ENCODE data around the gene PLPPR1. TPM values are rescaled to one million over a fixed set of nuclear protein-coding genes. Genes with fewer than 3 reads are reported as not detected.

The PLPPR1 gene
- total and polyA plus RNA-seq, 9 donors, result 0.07 to 1.1 (median 0.14) TPM; not detected in 5

DNA sequence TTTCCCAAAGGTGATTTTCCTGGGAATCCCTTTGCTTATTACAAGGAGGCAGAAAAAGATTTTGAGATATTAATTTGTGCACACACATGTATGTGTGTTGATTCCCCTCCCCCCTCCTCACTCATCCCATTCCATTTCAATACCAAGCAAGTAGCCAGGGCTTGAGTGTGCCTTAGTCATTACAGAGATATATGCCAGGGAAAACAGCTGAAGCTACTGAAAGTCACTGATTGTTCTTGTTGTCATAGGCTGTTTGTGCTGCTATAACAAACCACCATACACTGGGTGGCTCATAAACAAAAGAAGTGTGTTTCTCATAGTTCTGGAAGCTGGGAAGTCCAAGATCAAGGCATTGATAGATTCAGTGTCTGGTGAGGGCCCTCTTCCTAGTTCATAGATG, 197.6 kb downstream of the PLPPR1 start:
- no peaks in the 10 kb centered on the region for H3K4me1 ChIP-seq (ENCODE audit: insufficient read depth)
- DNase-seq, result no peak
- no peak overlapping the region for H3K4me3 ChIP-seq
- TF ChIP-seq, protein P1, sequence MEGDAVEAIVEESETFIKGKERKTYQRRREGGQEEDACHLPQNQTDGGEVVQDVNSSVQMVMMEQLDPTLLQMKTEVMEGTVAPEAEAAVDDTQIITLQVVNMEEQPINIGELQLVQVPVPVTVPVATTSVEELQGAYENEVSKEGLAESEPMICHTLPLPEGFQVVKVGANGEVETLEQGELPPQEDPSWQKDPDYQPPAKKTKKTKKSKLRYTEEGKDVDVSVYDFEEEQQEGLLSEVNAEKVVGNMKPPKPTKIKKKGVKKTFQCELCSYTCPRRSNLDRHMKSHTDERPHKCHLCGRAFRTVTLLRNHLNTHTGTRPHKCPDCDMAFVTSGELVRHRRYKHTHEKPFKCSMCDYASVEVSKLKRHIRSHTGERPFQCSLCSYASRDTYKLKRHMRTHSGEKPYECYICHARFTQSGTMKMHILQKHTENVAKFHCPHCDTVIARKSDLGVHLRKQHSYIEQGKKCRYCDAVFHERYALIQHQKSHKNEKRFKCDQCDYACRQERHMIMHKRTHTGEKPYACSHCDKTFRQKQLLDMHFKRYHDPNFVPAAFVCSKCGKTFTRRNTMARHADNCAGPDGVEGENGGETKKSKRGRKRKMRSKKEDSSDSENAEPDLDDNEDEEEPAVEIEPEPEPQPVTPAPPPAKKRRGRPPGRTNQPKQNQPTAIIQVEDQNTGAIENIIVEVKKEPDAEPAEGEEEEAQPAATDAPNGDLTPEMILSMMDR (IDR thresholded peaks at IDR 0.05), result no peak
- TF ChIP-seq POLR2A (IDR thresholded peaks at IDR 0.05), result no peak
- no peak for TF ChIP-seq EP300 (IDR thresholded peaks at IDR 0.05)
- H3K27ac ChIP-seq, result no peak overlapping the region
- intact Hi-C loops (cut with DNase I), result no loop called here
- H3K27me3 ChIP-seq, result no peaks in the 10 kb centered on the region
- H3K9me3 ChIP-seq, result no peaks in the 10 kb centered on the region
- no peaks in the 10 kb centered on the region for H3K36me3 ChIP-seq

- intact Hi-C loops (cut with DNase I), result no loop called here
- H3K27me3 ChIP-seq, result no peaks in the 10 kb centered on the region
- no peak overlapping the region for H3K4me3 ChIP-seq
- TF ChIP-seq POLR2A (IDR thresholded peaks at IDR 0.05) (no peak), EP300 (IDR thresholded peaks at IDR 0.05) (no peak)
- TF ChIP-seq, protein P1 (IDR thresholded peaks at IDR 0.05), result no peak
- H3K36me3 ChIP-seq, result no peaks in the 10 kb centered on the region
- 69 to 93% (median 71%) methylated on average over 3 of the region's 3 CpGs for WGBS, 3 donors
- H3K27ac ChIP-seq, result no peak overlapping the region
- H3K4me1 ChIP-seq (ENCODE audit: insufficient read depth), result no peaks in the 10 kb centered on the region
- no peak for DNase-seq
- H3K9me3 ChIP-seq, result no peaks in the 10 kb centered on the region
Observed at GRCh38 chr9:101226803-101227202, 198.3 kb downstream of the PLPPR1 start.

DNA sequence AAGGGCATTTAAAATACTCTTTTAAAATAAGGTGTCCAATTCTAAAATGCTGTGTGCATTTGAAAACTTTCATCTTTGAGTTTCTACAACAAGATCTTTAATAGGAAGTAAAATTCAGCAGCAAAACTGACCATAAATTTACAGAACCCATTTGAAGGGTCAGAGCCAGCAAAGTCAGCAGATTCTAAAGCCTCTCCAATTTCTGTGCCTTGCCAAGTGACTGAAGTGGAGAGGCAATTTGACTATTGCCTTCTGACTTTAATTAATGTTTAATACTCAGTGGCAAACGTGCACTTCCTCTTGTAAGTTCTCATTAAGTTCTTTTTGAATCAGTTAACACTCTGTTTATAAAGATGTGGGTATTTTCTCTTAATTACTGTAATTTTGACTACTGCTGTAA, 201.1 kb downstream of the PLPPR1 start:
- no peak for DNase-seq
- 8 to 21% (median 11%) methylated on average over 1 of the region's 1 CpG for WGBS, 3 donors
- intact Hi-C loops (cut with DNase I), result no loop called here
- Histone ChIP-seq H3K4me3 (no peak overlapping the region), H3K36me3 (no peaks in the 10 kb centered on the region), H3K27me3 (no peaks in the 10 kb centered on the region), H3K4me1 (ENCODE audit: insufficient read depth) (no peaks in the 10 kb centered on the region), H3K9me3 (no peaks in the 10 kb centered on the region), H3K27ac (no peak overlapping the region)
- TF ChIP-seq, protein P1 (IDR thresholded peaks at IDR 0.05), result no peak
- no peak for TF ChIP-seq EP300 (IDR thresholded peaks at IDR 0.05)
- TF ChIP-seq POLR2A (IDR thresholded peaks at IDR 0.05), result no peak

DNA sequence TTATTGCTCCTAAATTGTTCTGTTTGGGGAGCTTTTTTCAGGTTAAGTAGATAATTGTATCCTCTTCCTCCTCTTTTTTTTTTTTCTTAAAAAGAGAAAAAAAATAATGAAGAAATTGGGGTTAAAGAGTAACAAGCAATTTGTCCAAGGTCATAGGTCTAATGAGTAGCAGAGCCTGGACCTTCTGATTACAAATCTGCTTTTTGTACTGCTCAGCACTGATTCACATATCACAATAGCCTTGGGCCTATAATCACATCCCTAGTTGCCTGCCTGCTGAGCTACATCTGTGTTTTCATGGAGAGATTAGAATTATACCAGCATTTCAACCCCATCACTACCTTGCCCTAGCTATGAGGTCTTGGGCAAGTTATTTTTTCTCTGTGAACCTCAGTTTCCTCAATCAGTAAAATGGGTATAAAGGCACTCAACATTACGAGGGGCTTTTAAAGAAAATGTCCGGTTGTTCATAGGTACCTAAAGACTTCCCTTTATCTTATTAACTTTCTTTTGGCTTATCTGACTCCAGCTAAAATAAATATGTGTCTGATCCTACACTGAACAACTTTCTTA, 204.0 kb downstream of the PLPPR1 start:
- Histone ChIP-seq H3K9me3 (no peaks in the 10 kb centered on the region), H3K36me3 (no peaks in the 10 kb centered on the region), H3K4me1 (ENCODE audit: insufficient read depth) (no peaks in the 10 kb centered on the region), H3K4me3 (no peak overlapping the region), H3K27me3 (no peaks in the 10 kb centered on the region), H3K27ac (no peak overlapping the region)
- TF ChIP-seq POLR2A (IDR thresholded peaks at IDR 0.05) (no peak), EP300 (IDR thresholded peaks at IDR 0.05) (no peak)
- TF ChIP-seq, protein P1 (IDR thresholded peaks at IDR 0.05), result no peak
- 90 to 97% (median 92%) methylated on average over 2 of the region's 2 CpGs for WGBS, 3 donors
- DNase-seq, result no peak
- intact Hi-C loops (cut with DNase I), result no loop called here
